Endothelial cell (in vitro differentiated cells): ENCODE measurements around the gene LPAR4. TPM values are rescaled to one million over a fixed set of nuclear protein-coding genes. Genes with fewer than 3 reads are reported as not detected.

Experiments used
- DNase-seq: peaks from one replicate; pipeline ENCODE4 v3.0.0; 2021; ENCODE audit warnings: low spot score
- H3K27ac Mint-ChIP-seq: one replicate; pipeline ENCODE4 v1.8.0; 2021; ENCODE audit warnings: mixed read lengths, inconsistent platforms; ENCODE audit not compliant: unreplicated experiment
- H3K27me3 Mint-ChIP-seq: one replicate; pipeline ENCODE4 v1.8.0; 2021; ENCODE audit warnings: mild to moderate bottlenecking, moderate library complexity, mixed read lengths, inconsistent platforms; ENCODE audit not compliant: unreplicated experiment
- H3K36me3 Mint-ChIP-seq: one replicate; pipeline ENCODE4 v1.8.0; 2021; ENCODE audit warnings: mild to moderate bottlenecking, low read depth, mixed read lengths, inconsistent platforms; ENCODE audit not compliant: unreplicated experiment
- H3K4me1 Mint-ChIP-seq: one replicate; pipeline ENCODE4 v1.8.0; 2021; ENCODE audit warnings: mild to moderate bottlenecking, mixed read lengths, inconsistent platforms; ENCODE audit not compliant: unreplicated experiment
- H3K4me3 Mint-ChIP-seq: one replicate; pipeline ENCODE4 v1.8.0; 2021; ENCODE audit warnings: mild to moderate bottlenecking, mixed read lengths, inconsistent platforms; ENCODE audit not compliant: unreplicated experiment
- H3K9me3 Mint-ChIP-seq: one replicate; pipeline ENCODE4 v1.8.0; 2021; ENCODE audit warnings: mixed read lengths, inconsistent platforms; ENCODE audit not compliant: unreplicated experiment
- CTCF ChIP-seq: fragments of 200-600 bp; sonication (generic); IDR thresholded peaks from one replicate; pipeline ENCODE4 v1.5.0; 2021; ENCODE audit warnings: antibody characterized with exemption; ENCODE audit not compliant: unreplicated experiment
- long read RNA-seq: library from polyadenylated mRNA; unstranded; transcript quantifications from one replicate; pipeline ENCODE4 v2.0.0, GENCODE V29; 2020; ENCODE audit not compliant: unreplicated experiment
- total RNA-seq: library from RNA; stranded (reverse); fragmentation: NEBNext Ultra II Directional; extraction: Animal tissue kit (Norgen Biotek cat#: 25700); gene quantifications from one replicate; pipeline ENCODE4 v1.2.1, GENCODE V29; 2021; ENCODE audit not compliant: unreplicated experiment

The LPAR4 gene
- 2.7 TPM for total RNA-seq
- long read RNA-seq, partial matches to known transcripts = 1 of 1 reads
- long read RNA-seq, other reads (novel, unspliced or antisense) = 0 of 1 reads

- H3K27ac Mint-ChIP-seq = peak within 1 kb of the TSS; percentile 75
- no peaks in the 10 kb centered on the region for H3K9me3 Mint-ChIP-seq
- no peak for TF ChIP-seq CTCF
- peaks cover 3% of the 10 kb centered on the region for H3K4me1 Mint-ChIP-seq
- peak; percentile 14 for DNase-seq
- H3K4me3 Mint-ChIP-seq = peak within 1 kb of the TSS; percentile 85
- H3K27me3 Mint-ChIP-seq = no peaks in the 10 kb centered on the region
- H3K36me3 Mint-ChIP-seq = no peaks in the 10 kb centered on the region
Measured at GRCh38 chrX:78747489-78747888, at the start of gene LPAR4. TSS of gene LPAR4 (plus strand) at chrX:78747720. CDS start at chrX:78754870, 7,150 bp downstream.

GRCh38 chrX:78706071-78706470 lies 41.4 kb upstream of the LPAR4 start:
- Mint-ChIP-seq H3K4me3 (no peak overlapping the region), H3K9me3 (no peaks in the 10 kb centered on the region), H3K27ac (no peak overlapping the region), H3K27me3 (no peaks in the 10 kb centered on the region), H3K36me3 (no peaks in the 10 kb centered on the region), H3K4me1 (no peaks in the 10 kb centered on the region)
- DNase-seq = no peak
- TF ChIP-seq CTCF = no peak

GRCh38 chrX:78708262-78708661 lies 39.3 kb upstream of the LPAR4 start:
- Mint-ChIP-seq H3K36me3 (no peaks in the 10 kb centered on the region), H3K4me1 (no peaks in the 10 kb centered on the region), H3K27ac (no peak overlapping the region), H3K9me3 (no peaks in the 10 kb centered on the region), H3K27me3 (no peaks in the 10 kb centered on the region), H3K4me3 (no peak overlapping the region)
- DNase-seq = peak; percentile 4
- no peak for TF ChIP-seq CTCF

GRCh38 chrX:78708816-78709215 lies 38.7 kb upstream of the LPAR4 start:
- no peak for DNase-seq
- no peaks in the 10 kb centered on the region for H3K36me3 Mint-ChIP-seq
- no peak overlapping the region for H3K4me3 Mint-ChIP-seq
- no peak overlapping the region for H3K27ac Mint-ChIP-seq
- H3K27me3 Mint-ChIP-seq = no peaks in the 10 kb centered on the region
- TF ChIP-seq CTCF = no peak
- H3K4me1 Mint-ChIP-seq = no peaks in the 10 kb centered on the region
- no peaks in the 10 kb centered on the region for H3K9me3 Mint-ChIP-seq

GRCh38 chrX:78710171-78710570 lies 37.3 kb upstream of the LPAR4 start:
- DNase-seq = no peak
- no peak for TF ChIP-seq CTCF
- H3K4me3 Mint-ChIP-seq = no peak overlapping the region
- H3K27me3 Mint-ChIP-seq = no peaks in the 10 kb centered on the region
- H3K4me1 Mint-ChIP-seq = no peaks in the 10 kb centered on the region
- H3K9me3 Mint-ChIP-seq = no peaks in the 10 kb centered on the region
- no peaks in the 10 kb centered on the region for H3K36me3 Mint-ChIP-seq
- H3K27ac Mint-ChIP-seq = no peak overlapping the region
